SHP77 treated with DMSO at 0.1 percent for 48 hours (cell line): ENCODE results near the gene MISP3.

Experiments used
- DNase-seq: peaks from one replicate; lab custom pipeline; 2025; lab: John Stamatoyannopoulos, UW

MISP3 gene

DNA sequence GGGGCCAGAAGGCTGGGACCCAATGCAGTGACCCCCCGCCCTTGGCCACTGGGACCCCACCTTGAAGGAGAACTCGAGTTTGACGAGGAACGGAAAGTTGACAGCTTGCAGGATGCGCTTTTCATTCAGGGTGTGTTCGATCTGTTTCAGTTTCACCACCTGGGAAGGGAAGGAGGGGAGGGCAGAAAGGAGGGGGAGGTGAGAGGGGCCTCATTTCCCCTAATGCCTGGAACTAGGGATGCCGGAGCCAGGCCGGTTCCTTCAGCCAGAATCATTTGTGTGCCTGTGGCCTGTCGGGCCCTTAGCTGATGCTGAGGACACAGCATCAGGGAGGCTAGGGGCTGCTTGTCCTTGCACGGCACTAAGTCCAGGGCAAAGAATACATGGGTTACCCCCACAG, 30.2 kb downstream of the MISP3 start:
- no peak for DNase-seq

GRCh38 chr19:14103310-14103709, 30.7 kb downstream of the MISP3 start:
- DNase-seq, result no peak

GRCh38 chr19:14105680-14106079, 33.1 kb downstream of the MISP3 start:
- no peak for DNase-seq

DNA sequence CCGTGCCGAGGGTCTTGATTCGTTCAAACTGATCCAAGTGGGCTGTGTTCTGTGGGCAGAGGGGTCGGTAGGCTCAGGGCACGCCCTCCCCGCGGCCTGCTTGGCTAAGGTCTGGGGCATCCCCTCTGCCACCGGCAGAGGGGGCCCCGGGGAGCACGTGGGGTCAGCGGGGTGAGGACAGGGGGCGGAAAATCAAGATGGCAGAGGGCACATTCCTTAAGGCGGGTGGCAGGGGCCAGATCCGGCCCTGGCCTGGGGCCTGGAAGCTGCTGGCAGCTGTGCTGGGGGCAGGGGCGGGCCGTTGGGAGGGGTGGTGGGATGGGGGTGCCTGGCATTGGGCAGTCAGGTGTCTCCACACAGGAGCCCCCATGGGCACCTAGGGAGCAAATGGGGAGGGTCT, 34.3 kb downstream of the MISP3 start:
- no peak for DNase-seq

DNA sequence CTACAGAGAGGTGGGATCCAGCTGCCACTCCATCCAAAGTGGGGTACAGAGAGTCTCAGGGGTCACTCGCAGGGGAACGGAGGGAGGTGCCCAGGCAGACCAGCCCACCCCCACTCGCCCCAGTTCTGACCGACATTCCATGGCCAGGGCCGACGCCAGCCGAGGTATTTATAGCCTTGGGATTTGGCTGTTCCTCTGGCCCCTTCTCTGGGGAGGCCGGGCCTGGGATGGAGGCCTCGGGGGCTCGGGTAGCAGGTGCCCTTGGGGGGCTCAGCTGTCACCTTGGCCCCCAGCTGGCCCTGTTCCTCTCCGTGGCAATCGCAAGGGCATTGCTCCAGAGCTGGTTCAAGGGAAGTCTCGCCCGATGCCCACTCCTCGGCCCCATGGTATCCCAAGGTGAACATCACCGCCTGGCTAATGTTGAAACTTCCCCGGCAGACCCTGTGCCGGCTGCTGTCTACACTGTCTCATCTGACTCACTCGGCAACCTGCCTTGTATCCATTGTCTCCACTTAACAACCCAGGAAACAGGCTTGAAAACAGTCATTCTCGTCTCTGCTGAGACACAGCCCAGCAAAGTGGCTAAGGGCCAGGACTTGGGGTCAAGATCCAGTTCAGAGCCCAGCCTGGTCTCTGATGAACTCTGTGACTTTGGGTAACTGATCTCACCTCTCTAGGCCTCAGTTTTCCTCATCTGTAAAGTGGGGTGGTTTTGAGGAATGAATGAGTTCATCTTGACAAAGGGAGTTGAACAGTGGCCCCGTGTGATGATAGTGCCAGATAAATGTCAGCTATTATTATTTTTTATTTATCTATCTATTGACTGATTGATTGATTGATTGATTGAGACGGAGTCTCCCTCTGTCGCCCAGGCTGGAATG, 35.2 kb downstream of the MISP3 start:
- DNase-seq, result no peak

- no peak for DNase-seq
Observed at GRCh38 chr19:14110650-14111049, 38.1 kb downstream of the MISP3 start.

DNA sequence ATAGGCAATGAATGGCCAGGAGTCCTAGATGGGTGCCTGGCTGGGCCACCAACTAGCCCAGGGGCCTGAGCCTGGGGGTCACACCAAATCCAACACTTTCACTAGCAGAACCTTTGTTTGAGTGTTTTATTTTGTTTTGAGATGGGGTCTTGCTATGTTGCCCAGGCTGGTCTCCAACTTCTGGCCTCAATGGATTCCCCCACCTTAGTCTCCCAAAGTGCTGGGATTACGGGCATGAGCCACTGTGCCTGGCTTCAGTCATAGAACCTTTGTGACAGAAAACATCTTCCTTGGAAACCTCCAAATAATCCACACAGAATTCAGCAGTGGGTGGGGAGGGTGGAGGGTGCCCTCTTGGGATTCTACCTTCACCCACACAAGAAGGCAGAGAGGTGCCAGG, 38.9 kb downstream of the MISP3 start:
- no peak for DNase-seq

- DNase-seq, result no peak
Observed at GRCh38 chr19:14112051-14112808, 39.6 kb downstream of the MISP3 start.

DNA sequence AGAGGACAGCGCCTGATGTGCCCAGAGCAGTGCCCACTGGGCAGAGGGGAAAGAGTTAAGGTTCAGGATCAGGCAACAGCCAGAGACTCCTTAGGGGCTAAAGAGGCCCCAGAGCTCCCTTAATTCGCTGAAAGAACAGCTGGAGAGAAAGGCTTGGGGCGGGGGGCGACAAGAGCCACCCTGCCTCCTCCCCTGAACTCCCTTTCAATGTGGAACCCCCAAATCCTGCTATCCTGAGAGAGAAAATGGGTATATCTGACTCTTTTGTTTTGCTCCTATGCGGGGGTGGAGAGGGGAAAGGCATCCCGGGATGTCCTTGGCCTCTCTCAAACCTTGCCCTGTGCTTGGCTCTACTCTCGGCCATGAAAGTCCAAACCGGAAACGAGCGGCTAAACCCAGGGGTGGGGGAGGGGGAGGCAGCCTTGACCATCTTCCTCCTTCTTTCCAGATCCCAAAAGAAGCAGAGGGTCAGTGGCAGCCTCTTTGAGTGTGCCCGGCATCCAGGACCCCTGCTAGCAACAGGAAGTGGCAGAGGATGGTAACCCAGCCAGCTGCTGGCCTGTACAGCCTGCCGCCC, 40.3 kb downstream of the MISP3 start:
- DNase-seq, result no peak

DNA sequence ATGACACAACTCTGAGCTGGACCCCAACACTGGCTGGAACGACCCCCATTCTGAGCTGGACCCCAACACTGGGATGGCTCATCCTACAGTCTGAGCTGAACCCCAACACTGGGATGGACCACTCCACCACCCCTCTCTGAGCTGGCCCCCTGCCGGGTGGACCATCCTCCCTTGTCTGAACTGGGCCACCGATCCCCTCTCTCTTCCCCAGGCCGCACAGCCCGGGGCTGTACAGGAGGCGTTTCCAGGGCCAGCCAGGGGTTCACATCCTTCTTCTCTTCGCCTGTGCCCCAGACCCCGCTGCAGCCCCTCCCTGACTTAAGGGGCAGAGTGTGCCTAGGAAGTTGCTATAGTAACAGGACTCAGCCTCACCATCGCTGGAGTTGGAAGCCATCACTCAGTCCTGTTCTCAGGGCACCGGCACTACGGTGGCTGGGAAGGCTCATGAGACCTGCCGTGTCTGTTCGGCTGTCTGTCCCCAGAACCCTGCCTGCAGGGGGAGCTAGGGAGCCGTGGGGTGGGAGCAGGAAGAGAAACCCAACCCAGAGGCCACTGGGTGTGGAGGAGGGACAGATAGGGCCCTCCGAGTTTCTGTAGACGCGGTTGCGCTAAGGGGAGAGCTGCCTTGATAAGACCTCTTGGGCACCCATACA, 41.3 kb downstream of the MISP3 start:
- no peak for DNase-seq

DNA sequence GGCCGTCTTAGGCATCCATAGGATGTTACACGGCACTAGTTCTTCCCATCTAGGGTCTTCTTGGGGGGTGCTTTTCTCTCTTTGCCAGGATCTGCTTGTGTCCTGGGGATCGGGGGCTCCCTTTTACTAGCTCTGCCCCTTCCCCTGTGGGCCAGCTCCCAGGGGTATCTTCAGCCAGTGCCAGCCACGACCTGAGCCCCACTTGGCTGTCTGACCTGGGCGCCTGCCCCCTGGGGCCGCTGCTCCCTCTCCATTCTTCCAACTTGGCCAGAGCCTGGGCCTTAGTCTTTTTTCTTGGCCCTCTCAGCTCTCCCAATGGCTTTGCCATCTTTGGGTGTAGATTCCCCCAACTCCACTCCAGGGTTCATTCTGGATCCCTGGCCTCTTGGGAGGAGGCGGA, 41.9 kb downstream of the MISP3 start:
- no peak for DNase-seq

DNA sequence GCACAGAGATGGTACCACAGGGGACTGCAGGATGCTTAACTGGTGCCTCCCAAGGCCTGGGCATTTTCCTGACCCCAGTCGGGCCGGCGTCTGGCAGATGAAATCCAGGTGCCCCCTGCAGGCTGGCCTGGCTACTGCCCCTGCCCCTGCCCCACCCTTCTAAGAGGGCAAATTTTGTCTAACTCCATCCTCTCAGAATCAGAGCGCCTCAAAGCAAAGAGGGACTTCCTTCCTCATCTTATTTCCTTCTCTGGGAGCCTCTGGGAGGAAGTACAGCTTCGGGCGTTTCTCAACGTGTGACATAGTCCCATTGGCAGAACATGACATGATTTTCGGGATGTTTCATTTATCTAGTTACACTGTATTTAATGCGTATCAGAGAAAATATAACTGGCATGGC, 42.3 kb downstream of the MISP3 start:
- no peak for DNase-seq

DNA sequence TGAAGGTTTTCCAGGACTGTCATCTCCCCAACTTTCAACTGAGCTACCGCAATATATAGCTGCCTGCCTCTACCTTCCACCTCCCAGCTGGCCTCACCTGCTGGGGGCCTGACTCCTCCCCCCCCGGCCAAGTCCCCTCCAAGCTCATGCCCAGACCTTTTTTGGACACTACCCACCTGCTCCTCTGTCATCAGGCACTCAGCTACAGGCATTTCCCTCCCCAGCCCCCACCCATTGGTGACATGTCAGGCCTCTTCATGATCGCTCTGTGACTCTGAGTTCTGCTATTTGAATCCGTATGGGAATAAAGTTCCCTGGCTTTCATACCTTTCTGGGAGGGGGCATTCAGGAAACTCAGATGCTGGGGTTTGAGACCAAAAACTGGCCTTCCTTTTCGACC, 43.2 kb downstream of the MISP3 start:
- no peak for DNase-seq

GRCh38 chr19:14116525-14116917, 43.9 kb downstream of the MISP3 start:
- no peak for DNase-seq

DNA sequence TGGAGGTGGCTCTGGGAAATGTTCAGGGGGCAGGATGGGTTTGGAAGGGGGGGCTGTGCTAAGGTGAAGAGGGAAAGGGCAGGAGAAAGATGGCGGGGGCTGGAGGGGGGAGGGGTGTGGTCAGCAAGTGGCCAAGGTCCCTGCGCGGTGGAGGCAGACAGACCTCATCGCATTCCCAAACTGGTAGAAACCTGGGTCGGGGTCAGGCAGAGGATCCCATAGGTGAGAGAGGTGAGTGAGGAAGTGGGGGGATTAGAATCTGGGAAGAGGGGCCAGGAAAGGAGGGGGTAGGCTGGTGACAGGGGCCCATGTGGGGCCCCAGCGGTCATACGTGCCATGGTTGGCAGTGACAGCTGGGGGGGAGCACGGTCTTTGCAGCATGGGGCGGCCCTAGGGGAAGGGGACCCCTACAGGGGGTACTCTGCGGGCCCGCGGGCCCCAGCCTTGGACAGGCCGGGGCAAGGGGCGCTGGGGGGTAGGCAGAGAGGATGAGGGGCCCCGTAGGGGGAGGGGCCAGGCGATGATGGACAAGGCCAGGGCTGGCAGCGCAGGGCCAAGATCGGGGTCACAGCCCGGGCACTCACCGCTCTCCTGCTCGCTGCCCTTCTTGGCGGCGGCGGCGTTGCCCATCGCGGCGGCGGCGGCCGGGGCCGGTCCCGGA, 44.5 kb downstream of the MISP3 start:
- DNase-seq, result no peak

DNA sequence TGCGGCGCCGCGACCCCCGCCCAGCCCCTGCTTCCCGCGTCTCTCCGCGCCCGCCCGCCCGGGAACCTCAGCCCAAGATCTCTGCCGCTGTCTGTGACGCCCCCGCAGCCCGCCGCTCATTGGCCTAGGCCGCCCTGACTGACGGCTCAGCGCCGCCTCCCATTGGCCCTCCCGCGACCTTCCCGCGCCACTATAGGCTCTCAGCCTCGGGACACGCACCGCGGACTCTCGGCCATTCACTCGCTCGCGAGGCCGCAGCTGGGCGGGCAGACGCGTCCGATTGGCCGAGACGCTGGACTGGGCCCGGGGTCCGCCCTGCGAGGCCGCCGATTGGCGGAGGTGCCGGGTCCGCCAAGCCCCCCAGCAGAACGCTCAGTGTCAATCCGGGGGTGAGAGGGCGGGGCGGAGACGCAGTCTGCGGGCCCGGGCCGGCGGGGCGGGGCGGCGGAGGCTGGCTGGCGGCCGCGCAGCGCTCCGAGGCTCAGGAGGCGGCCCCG, 45.1 kb downstream of the MISP3 start, which contains the start of gene PRKACA:
Gene PRKACA, minus strand, starts transcription at position 95 of the 497 bp plus-strand sequence. CDS start 215 bp downstream, outside the sequence.
- DNase-seq, result peak; percentile 94

DNA sequence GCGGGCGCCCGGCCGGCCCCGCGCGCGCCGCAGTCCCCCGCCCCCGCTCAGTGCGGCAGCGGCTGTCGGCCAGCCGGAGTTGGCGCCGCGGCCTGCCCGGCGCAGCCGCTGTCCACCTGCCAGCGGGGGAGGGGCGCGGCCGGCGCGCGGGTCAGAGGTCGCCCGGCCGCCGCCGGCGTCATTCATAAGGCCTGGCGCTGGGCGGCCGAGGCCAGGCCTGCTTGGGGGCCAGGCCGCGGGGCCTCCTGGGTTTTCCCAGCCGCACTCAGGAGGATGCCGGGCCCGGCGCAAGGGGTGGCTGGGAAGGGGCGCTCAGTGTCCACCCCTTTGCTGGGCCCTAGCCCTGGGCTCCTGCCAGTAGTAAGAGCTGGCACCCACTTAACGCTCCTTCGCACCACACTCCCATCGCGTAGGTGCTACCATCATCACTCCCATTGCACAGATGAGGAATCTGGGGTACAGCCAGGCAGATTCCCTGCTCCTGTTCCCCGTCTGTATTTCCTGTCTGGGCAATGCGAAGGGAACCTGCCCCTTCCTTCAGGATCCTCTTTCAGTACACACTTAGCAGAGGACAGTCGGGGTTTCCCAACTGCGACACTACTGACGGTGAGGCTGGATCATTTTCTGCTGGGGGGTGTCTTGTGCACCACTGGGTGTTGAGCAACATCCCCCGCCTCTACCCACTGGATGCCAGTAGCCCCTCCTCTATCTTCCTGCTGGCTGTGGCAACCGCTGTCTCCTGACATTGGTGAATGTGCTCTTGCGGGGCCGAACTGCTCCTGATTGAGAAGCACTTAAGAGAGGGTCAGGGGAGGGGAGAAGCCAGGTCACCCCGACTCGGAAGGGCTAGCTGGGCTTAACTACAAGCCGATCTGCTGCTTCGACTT, 45.8 kb downstream of the MISP3 start:
- DNase-seq, result peak; percentile 52

DNA sequence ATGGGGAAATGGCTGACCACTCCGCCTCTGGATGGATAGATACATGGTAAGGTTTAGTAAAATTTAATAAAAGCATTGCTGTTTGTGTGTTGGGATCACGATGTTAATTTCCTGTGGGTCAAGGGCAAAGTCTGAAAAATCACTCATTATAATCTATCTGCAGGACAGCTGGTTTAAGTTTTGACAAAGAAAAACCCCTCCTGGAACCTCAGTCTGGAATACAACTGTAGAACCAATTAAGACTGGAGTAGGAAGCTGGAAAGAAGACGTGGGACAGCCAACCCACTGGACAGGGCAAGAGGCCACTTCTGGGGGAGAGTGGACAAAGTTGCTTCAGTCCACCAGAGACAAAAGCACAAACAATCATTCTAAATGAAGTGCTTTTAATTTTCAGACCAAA, 46.6 kb downstream of the MISP3 start:
- DNase-seq, result no peak

GRCh38 chr19:14119644-14120496, 47.3 kb downstream of the MISP3 start:
- DNase-seq, result no peak

- no peak for DNase-seq
Observed at GRCh38 chr19:14120497-14120780, 47.9 kb downstream of the MISP3 start.
